NCI-H748 (cell line): ENCODE measurements around the gene ATP2C1.

Source experiments
- DNase-seq: peaks from one replicate; lab custom pipeline; 2025; ENCODE audit not compliant: unreplicated experiment; lab: John Stamatoyannopoulos, UW

The ATP2C1 gene

DNA sequence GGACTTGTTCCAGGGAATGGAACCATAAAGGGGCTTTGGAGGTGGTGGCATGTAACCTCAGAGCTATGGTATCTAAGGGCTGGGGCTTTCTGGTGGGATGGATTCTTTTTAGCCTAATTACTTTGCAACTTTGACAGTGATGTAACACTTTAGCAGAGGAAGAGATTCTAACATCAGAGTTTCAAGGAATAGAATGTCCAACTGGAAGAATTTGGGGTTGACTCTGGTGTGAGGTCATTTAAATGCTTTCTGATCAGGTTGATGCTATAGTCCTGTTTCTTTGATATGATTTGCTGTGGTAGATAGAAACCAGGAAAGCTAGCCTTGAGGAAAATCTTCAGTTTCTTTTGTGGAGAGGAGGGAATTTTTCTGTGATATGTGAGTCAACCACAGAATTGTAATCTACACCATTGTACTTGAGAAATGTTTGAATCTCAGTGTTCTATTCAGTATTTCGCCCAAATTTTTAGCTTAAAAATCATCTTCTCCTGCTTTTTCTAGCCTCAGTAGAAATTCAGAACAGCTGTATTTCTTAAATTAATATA, 40.0 kb downstream of the ATP2C1 start:
- DNase-seq, result no peak

DNA sequence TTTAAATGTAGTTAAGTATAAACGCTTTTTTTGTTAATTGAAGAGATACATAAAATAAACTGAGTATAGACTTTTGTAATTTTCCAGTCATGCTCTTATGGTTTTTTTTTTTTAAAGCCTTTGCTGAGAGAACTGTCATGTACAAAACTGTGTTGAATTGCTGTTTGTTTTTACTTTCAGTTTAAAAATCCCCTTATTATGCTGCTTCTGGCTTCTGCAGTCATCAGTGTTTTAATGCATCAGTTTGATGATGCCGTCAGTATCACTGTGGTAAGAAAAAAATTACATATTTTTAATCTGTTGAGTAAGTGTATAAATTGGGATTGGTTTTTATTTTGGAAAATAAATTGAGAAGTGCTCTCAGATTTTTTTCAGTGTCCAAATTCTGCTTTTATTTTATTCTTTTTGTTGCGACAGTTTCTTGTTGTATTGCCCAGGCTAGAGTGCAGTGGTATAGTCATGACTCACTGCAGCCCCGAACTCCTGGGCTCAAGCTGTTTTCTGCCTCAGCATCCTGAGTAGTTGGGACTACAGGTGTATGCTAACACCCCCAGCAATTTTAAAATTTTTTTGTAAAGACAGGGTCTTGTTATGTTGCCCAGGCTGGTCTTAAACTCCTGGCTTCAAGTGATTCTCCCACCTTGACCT, 40.7 kb downstream of the ATP2C1 start:
- DNase-seq, result no peak

DNA sequence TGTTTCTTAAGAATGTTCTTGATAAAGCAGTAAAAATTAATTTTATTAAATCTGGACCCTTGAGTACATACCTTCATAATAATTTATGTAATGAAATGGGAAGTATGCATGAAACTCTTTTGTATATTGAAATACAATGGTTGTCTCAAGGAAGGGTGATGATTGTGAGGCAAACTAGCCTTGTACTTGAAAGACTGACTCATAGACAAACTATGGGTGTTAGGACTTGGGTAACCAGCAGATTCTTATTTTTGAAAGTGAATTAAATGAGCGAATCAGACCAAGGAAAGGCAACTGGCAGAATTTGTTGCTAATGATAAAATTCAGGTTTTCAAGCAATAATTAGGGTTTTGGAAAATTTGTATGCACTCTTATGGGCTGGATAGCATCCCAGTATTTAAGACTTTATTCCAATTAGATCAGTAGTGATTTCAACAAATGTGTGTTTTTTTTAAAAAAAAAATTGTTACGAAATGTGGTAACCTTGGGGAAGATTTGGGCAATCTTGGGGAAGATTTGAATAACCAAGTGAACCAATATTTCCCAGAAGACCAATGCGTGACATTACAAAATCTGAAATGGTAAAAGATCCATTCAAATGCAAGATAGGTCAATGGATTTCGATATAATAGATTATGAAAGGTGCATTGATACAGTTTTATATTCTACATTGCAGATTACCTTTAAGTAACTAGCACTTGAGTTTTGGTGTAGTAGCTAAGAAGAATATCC, 42.0 kb downstream of the ATP2C1 start:
- no peak for DNase-seq

DNA sequence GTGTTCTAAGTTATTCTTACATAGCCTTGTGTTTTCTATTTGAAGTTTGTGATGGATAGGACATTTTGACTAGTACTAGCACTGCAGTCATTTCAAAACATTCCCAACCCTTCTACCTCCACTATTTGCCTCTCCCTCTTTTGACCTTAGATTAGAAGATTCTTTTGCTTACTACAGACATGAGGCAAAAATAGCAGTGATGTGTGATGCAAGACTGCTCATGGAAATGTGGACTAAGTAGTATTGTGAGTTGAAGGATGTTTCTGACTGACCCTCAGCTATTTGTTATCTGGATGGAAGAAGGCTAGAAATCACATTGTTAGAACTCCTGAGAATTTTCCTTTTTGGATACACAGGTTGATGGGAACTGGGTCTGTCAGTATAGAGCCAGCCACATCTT, 45.9 kb downstream of the ATP2C1 start:
- DNase-seq, result no peak

DNA sequence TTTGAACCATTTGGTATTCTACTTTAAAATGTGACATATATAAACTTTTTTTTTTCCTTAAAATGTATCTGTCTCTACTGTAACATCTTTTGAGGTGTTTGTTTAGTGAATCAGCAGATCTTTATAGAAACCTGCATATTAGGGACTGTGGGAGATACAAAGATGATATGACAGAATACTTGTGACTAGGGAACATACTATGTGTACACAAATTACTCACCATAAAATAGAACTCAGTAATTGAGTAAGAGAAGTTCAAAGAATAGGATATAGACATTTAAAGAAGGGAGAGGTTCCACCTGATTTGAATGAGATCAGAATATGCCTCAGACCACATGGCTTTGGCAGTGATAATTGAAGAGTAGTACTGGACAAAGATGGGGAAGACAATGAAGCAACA, 47.9 kb downstream of the ATP2C1 start:
- DNase-seq, result no peak

DNA sequence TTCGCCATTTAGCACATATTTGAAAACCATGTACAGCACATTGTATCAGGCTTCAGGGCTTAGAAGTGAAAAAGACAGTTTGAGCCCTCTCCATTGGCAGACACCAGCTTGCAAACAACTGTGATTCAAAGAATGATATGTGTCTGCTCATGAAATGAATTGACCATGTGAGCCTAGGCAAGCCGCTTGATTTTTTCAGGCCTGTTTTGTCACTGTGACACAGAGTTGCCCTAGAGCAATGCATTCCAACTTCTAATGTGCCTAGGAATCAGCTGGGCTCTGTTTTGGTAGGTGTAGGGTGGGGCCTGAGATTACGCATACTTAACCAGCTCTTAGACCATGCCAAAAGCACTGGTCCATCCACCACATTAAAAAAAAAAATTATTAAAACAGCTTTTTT, 53.0 kb downstream of the ATP2C1 start:
- no peak for DNase-seq

DNA sequence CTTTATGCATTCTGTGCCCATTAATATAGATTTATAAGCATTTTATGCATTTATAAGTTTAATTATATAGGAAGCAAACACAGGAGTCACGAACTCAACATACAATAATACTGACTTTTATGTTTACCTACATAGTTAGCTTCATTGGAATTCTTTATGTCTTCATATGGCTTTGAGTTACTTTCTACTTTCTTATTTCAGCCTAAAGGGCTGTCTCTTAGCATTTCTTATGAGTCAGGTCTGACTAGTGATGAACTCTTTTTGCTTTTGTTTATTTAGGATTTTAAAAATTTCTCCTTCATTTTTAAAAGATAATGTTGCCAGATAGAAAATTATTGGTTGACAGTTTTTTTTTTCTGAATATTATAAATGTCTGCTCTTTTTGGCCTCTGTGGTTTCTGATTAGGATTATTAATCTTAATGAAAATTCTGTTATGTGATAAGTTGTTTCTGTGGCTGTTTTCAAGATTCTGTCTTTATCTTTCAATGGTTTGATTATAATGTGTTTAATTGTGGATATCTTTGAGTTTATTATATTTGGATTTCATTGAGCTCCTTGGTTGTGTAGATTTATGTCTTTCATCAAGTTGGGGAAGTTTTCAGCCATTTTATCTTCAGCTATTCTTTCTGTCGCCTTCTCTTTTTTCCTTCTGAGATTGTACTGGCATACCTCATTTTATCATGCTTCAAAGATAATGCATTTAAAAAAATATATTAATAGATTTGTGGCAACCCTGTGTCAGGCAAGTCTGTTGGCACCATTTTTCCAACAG, 54.3 kb downstream of the ATP2C1 start:
- no peak for DNase-seq

DNA sequence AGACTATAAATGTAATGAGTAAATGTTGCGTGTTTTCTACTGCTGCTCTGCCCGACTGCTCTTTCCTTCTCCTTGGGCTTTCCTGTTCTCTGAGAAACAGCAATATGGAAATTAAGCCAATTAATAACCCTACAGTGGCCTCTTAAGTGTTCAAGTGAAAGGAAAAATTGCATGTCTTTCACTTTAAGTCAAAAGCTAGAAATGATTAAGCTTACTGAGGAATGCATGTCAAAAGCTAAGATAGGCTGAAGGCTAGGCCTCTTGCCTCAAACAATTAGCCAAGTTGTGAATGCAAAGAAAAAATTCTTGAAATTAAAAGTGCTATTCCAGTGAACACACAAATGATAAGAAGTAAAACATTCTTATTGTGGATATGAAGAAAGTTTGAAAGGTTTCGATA, 55.0 kb downstream of the ATP2C1 start:
- no peak for DNase-seq

DNA sequence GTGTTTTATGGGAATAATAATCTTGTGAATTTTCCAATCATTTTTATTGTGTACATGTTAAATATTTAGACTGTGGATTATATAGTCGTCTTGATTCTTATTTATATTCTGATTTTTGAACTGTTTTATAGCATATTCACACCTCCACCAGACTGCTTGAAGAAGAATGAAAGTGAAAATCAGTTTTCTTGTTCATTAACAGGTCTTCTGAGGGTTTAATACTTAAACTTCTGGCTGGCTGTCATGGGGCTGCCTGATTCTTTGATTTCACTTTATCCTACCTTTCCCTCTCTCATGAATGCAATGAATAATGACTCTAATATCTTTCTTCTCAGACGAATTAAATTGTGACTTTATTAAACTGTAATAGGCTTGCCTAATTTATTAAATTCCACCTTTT, 56.2 kb downstream of the ATP2C1 start:
- DNase-seq, result no peak

DNA sequence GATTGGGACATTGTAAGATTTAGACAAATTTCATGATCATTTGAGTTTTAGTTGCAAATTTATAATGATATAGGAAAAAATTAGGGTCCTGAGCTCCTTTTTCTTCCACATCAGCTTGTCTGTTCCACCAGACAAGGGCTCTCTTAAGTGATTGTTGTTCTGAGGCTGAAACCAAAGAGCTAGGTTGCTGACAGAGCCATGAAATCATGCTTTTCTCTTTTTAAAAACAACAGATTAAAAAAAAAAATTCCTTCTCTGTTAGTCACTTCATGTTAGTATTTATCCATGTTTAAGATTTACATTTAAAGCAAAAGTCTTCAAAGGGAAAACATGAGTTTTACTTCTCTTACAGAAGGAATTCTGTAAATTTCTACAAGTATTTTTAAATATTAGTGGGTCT, 56.8 kb downstream of the ATP2C1 start:
- DNase-seq, result no peak

DNA sequence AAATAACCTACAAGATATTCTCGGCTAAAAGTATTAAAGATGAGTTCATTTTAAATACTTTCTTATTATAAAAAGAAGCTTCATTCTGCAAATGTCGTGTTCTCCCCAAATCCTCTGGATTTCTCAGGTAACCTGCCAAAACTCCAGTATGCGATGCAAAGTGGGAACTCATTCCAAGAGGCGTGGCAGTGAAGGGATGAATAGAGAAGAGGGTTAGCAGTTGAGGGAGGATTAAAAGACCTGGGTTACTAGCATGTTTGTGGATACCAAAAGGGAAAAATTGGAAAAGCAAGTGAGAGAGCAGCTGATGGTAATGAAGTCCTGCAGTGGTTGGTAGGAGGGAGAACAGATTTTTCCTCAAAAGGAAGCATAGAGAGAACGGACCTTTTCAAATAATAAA, 61.6 kb downstream of the ATP2C1 start:
- no peak for DNase-seq

DNA sequence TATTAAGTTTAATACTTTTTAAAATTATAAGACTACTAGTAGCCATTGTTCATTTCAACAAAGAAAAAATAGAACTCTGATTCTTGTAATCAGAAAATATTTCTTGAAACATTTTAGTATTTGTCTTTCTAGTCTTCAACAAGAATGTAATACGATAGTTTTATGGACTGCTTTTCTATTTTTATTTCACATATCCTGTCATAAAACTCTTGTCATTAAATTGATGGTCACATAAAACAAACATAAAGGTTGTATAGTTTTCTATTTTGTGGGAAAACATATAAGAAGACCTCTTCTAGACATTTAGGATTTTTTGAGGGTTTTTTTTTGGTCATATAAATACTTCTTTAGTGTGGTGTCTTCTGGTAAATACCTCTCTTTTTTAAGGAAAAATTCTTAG, 62.4 kb downstream of the ATP2C1 start:
- DNase-seq, result no peak

DNA sequence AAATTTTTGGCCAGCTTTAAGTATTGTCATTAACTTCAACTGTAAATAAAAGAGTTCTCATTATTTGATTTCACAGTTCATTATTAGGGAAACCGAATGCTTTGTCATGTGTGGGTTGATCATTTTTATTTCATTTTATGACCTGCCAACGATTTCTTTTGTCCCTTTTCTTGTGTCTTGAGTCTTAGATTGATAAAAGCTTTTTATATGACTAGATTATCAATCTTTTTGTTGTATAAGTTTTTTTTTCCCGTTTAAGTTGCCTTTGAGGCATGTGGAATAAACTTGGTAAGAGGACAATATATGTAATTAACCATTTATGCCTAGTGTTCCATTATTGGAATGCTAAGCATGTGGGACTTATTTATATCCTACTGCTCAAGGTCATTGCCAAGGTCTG, 62.8 kb downstream of the ATP2C1 start:
- DNase-seq, result no peak

DNA sequence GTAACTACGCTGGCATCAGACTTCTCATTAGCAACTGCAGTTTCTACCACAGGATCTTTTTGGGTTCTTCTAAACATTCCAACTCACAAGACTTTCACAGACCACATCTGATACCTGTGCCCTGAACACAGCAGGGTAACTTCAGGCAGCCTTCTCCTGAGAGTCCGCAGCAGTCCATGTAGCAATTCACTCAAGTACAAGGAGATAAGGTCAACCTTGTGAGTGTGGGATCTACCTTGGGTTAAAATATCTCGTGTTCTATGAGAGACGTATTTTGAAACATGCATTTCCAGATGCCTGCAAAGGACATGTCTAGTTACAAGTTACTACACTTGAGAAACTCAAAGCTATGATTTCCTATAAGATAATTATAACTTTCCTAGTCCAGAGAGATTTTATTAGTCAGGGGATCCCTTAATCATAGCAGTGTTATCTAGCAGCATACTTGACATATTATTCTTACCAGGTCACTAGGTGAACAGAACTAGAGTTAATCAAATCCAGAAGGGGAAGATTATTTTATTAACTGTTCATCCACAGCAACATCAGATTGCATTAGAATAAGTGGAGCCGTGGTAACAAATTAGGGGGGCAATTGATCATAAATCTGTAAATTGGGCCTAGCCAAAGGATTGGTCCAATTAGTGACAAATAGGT, 66.4 kb downstream of the ATP2C1 start:
- DNase-seq, result no peak

DNA sequence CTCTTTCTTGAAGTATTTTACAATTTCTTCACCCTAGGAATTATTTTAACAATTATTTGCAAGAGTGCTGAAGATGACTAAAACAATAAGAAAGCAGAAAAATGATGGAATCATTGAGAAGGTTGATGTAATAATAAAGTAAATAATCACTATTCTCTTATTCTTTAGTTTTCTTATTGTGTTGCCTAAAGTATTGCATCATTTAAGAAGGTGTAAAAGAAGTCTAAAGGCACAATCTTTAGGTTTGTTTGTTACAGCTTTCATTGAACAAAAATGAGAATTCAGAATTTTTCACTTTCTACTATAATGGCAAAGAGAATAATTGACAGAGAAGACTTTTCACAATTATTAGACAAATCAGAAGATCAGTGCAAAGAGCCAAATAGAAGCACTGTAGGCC, 67.6 kb downstream of the ATP2C1 start:
- no peak for DNase-seq

DNA sequence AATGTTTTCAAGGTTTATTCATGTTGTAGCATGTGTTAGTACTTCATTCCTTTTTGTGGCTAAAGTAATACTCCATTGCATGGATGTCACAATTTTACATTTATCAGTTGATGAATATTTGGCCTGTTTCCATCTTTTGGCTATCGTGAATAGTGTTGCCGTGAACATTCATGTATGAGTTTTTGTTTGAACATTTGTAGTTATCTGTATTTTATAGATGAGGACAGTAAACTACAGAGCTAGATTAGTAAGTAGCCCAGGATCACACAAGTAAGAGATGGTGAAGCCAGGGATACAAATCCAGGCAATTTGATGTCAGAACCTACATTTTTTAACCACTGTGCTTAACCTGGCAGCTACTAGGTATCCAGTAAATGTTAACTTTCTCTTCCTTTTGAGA, 69.6 kb downstream of the ATP2C1 start:
- no peak for DNase-seq

DNA sequence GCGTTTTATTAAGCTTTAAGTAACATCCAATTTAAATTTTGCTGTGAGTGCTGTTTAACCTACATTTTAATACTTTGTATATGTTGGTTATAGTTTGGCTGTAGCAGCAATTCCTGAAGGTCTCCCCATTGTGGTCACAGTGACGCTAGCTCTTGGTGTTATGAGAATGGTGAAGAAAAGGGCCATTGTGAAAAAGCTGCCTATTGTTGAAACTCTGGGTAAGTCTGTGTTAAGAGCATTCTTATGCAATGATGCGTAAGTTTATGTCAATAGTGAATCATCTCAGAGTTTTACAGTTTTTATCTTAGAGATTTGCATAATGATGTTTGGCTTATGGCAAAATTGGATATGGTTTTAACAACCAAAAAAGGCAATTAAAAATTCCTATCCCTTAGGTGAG, 70.0 kb downstream of the ATP2C1 start:
- DNase-seq, result no peak

DNA sequence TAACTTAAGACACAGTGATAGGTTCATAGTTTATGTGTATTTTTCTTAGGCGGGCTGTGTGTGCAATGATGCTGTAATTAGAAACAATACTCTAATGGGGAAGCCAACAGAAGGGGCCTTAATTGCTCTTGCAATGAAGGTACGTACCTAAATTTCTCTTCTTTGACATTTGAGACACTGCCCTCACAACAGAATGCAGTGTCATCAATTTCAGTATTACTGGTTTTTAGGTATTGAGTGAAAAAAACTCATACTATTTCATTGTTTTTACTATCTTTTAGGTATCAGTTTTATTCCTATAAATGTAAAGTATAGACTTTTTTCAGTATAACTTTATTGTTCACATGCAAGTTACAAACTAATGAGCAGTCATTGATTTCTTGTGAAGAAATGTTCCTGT, 73.4 kb downstream of the ATP2C1 start:
- no peak for DNase-seq

DNA sequence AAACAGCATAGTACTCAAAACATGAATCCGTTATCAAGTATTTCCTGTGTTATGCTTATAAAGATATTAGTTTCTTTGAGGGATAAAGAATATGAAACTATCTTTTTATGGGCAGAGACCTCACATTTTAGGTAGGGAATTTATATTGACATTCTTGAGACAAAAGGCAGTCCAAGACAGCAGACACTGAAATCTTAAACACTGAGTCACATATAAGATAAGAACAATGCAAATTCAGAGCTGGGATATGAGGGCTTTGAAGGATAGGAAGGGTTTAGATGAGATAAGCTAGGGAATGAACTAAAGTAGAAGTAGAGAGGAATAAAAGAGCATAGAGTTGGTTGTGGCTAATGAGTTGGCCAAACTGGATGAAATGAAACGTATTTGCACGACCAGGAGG, 74.3 kb downstream of the ATP2C1 start:
- no peak for DNase-seq

DNA sequence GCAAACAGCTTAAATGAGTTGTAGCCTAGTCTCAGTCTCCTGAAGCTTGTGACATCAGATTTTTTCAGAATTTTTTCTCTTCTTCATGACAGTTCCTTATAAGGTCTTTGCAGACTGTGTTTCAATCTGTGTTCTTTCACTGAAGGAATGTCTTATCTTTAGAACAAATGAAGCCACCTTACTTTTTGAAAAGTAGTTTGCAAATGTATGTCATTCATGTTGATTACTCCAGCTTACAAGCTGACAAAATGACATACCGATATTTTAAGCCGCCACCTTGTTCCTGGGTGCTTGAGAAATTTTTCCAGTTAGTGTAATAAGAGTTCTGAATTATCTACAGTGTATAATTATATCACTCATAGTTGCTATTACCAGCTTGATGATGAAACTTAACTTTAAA, 75.7 kb downstream of the ATP2C1 start:
- no peak for DNase-seq

DNA sequence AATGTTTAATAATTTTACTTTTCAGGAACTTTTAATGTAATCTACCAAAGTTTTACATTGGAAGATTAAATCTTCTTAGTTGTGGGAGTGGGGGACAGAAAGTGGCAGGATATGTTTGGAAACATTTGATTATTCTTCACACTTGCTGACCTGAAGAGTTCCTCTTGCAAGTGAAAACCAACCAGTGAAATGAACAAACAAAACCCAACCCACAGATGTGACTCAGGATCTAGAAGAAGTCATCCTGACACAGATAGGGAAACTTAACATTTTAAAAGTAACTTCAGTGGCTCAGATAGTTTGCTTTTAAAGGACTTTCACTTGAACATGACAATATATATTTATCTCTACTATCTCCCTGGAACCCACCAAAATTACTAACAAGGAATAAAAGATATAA, 77.3 kb downstream of the ATP2C1 start:
- DNase-seq, result no peak
